Neuronal stem cell (in vitro differentiated cells): ENCODE measurements around the gene REPIN1.

Experiments used
- DNase-seq: peaks from one replicate; pipeline ENCODE4 v3.0.0-alpha.2; 2013; ENCODE audit warnings: low spot score
- H2AFZ ChIP-seq: one replicate; pipeline ENCODE4 v1.6.1; 2013; ENCODE audit warnings: mild to moderate bottlenecking, low read length, inconsistent platforms
- H2AK5ac ChIP-seq: 2 replicates; pipeline ENCODE4 v1.6.1; 2013; ENCODE audit warnings: low read depth, mild to moderate bottlenecking, inconsistent platforms, low read length, moderate library complexity, mixed read lengths
- H2BK120ac ChIP-seq: 2 replicates; pipeline ENCODE4 v1.6.1; 2013; ENCODE audit warnings: low read depth, mild to moderate bottlenecking, inconsistent platforms, low read length, moderate library complexity, mixed read lengths
- H2BK12ac ChIP-seq: one replicate; pipeline ENCODE4 v1.6.1; 2013; ENCODE audit warnings: low read length, inconsistent platforms
- H2BK15ac ChIP-seq: 2 replicates; pipeline ENCODE4 v1.6.1; 2013; ENCODE audit warnings: mild to moderate bottlenecking, low read length, inconsistent platforms, mixed read lengths
- H2BK5ac ChIP-seq: one replicate; pipeline ENCODE4 v1.6.1; 2013; ENCODE audit warnings: inconsistent platforms, mild to moderate bottlenecking, low read length, moderate library complexity
- H3K14ac ChIP-seq: one replicate; pipeline ENCODE4 v1.6.1; 2013; ENCODE audit warnings: low read length, inconsistent platforms
- H3K18ac ChIP-seq: 2 replicates; pipeline ENCODE4 v1.6.1; 2013; ENCODE audit warnings: low read length, inconsistent platforms
- H3K23ac ChIP-seq: 2 replicates; pipeline ENCODE4 v1.6.1; 2013; ENCODE audit warnings: low read depth, mild to moderate bottlenecking, mixed read lengths, low read length, inconsistent platforms; ENCODE audit not compliant: poor library complexity
- H3K27ac ChIP-seq: replicated peaks from 3 replicates; pipeline ENCODE4 v1.5.1; 2013; ENCODE audit warnings: low read length, inconsistent platforms
- H3K27me3 ChIP-seq, 3 experiments: 2 replicates each; pipeline ENCODE4 v1.6.1; 2013; ENCODE audit warnings: low read length in 3 of 3, mild to moderate bottlenecking in 2 of 3, inconsistent platforms in 1 of 3, low read depth in 1 of 3, mixed read lengths in 1 of 3, moderate library complexity in 1 of 3; ENCODE audit not compliant: control insufficient read depth in 3 of 3, insufficient read depth in 3 of 3
- H3K36me3 ChIP-seq, 2 donors: replicated peaks in 1 of 2; 2 replicates each; pipeline ENCODE4 v1.6.1; 2013; ENCODE audit warnings: low read length in 2 of 2; ENCODE audit not compliant: control insufficient read depth in 2 of 2, insufficient read depth in 2 of 2
- H3K4ac ChIP-seq: 2 replicates; pipeline ENCODE4 v1.6.1; 2013; ENCODE audit warnings: inconsistent platforms, mild to moderate bottlenecking, low read length, moderate library complexity
- H3K4me1 ChIP-seq, 2 donors: 1 replicate in 1 of 2; 2 replicates in 1 of 2; pipeline ENCODE4 v1.6.1; 2013; ENCODE audit warnings: low read length in 2 of 2, low read depth in 1 of 2; ENCODE audit not compliant: control insufficient read depth in 2 of 2, insufficient read depth in 1 of 2
- H3K4me2 ChIP-seq: one replicate; pipeline ENCODE4 v1.6.1; 2013; ENCODE audit warnings: mild to moderate bottlenecking, low read length, inconsistent platforms; ENCODE audit not compliant: insufficient read depth, poor library complexity, severe bottlenecking
- H3K4me3 ChIP-seq, 2 donors: 2 replicates each; pipeline ENCODE4 v1.5.1; 2013; ENCODE audit warnings: low read length in 2 of 2, mild to moderate bottlenecking in 2 of 2, inconsistent platforms in 1 of 2, moderate library complexity in 1 of 2
- H3K79me1 ChIP-seq: one replicate; pipeline ENCODE4 v1.6.1; 2013; ENCODE audit warnings: low read depth, mild to moderate bottlenecking, inconsistent platforms, low read length, moderate library complexity
- H3K9ac ChIP-seq: one replicate; pipeline ENCODE4 v1.6.1; 2013; ENCODE audit warnings: mild to moderate bottlenecking, low read depth, low read length, inconsistent platforms; ENCODE audit not compliant: poor library complexity
- H3K9me3 ChIP-seq, 2 donors: replicated peaks in 1 of 2; 2 replicates each; pipeline versions ENCODE3 to v1.6.1; 2013; ENCODE audit warnings: low read length in 2 of 2, mild to moderate bottlenecking in 2 of 2, inconsistent platforms in 1 of 2, low read depth in 1 of 2, mixed read lengths in 1 of 2, moderate library complexity in 1 of 2; ENCODE audit not compliant: control insufficient read depth in 2 of 2, insufficient read depth in 1 of 2
- H4K8ac ChIP-seq: one replicate; pipeline ENCODE4 v1.6.1; 2013; ENCODE audit warnings: low read depth, mild to moderate bottlenecking, inconsistent platforms, low read length, moderate library complexity
- H4K91ac ChIP-seq: one replicate; pipeline ENCODE4 v1.6.1; 2013; ENCODE audit warnings: low read length, low read depth, mild to moderate bottlenecking, inconsistent platforms; ENCODE audit not compliant: poor library complexity
- WGBS, 2 donors: extraction: QIAGEN DNeasy Blood & Tissue Kit; methylation state at CpG; one replicate each; pipeline ENCODE4 v1.1.7; 2013; ENCODE audit warnings: missing lambda C conversion rate in 2 of 2, mixed read lengths in 1 of 2; ENCODE audit not compliant: insufficient read length in 2 of 2, insufficient replicate concordance in 1 of 2; ENCODE audit errors: extremely low coverage in 2 of 2; 5-methylcytosine and 5-hydroxymethylcytosine counted together

REPIN1 gene

DNA sequence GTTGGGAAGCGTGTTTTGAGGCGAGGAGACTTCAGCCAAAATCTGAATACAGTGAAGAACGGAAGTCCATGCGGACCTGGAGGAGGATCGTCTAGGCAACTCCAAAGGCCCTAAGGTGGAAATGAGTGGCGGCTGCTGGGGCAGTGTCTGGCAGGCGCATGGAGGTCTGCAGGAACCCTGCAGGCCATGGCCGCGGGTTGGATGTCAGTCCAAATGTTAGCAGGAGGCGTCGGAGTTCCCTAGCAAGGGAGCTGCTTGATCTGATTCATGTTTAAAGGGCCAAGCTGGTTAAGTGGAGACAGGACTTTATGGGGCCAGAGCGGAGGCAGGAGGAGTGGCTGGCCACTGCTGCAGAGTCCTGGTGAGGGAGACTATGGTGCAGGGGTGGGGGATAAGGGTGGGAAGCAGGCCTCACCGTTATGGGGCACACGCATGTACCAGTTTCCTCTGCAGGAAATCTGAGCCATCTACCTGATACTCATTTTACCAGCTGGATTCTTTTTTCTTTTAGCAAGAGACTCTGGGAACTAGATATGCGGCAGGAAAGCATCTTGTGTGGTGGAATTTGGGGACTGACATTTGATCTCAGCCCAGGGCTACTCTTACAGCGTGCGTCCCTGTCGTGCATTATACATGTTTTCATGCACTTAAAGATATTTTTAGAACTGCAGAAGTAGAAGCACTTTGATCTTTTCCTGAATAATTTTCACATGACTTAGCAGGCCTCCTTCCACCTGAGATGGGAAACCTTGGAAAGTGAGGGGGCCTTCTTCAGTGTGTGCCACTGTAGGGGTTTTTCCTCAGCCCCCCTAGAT lies 6.6 kb upstream of the REPIN1 start:
- H2BK120ac ChIP-seq = peak overlapping the region; percentile 25
- H2AFZ ChIP-seq = peak overlapping the region; percentile 74
- H3K4me2 ChIP-seq = no peak overlapping the region
- peak overlapping the region; percentile 10 for H3K9ac ChIP-seq
- H3K27ac ChIP-seq = no peak overlapping the region
- no peaks in the 10 kb centered on the region for H3K79me1 ChIP-seq
- no peak overlapping the region for H2BK15ac ChIP-seq
- H3K4ac ChIP-seq = no peak overlapping the region
- no peaks in the 10 kb centered on the region for H3K36me3 ChIP-seq
- H3K4me3 ChIP-seq = no peak overlapping the region
- DNase-seq = no peak
- H3K23ac ChIP-seq = no peak overlapping the region
- no peak overlapping the region for H2BK5ac ChIP-seq
- WGBS, 2 donors = no CpG with 5 or more reads among the region's 18 CpGs
- H3K27me3 ChIP-seq = no peaks in the 10 kb centered on the region
- peak overlapping the region; percentile 73 for H2AK5ac ChIP-seq
- no peak overlapping the region for H4K8ac ChIP-seq
- H2BK12ac ChIP-seq = no peak overlapping the region
- H3K14ac ChIP-seq = no peak overlapping the region
- H3K9me3 ChIP-seq = no peaks in the 10 kb centered on the region
- peak overlapping the region; percentile 73 for H3K18ac ChIP-seq
- peaks cover 10 to 20% of the 10 kb centered on the region in 2 donors for H3K4me1 ChIP-seq
- H4K91ac ChIP-seq = no peak overlapping the region

GRCh38 chr7:150363370-150363769 lies 5.3 kb upstream of the REPIN1 start:
- no peak overlapping the region for H3K4me2 ChIP-seq
- no peak overlapping the region for H3K14ac ChIP-seq
- WGBS, 2 donors = no CpG with 5 or more reads among the region's 4 CpGs
- no peak overlapping the region for H4K91ac ChIP-seq
- DNase-seq = no peak
- no peak overlapping the region for H3K23ac ChIP-seq
- no peak overlapping the region for H2BK15ac ChIP-seq
- H3K4ac ChIP-seq = no peak overlapping the region
- no peak overlapping the region for H4K8ac ChIP-seq
- H2AK5ac ChIP-seq = peak overlapping the region; percentile 6
- H3K4me3 ChIP-seq = no peak overlapping the region
- H3K9me3 ChIP-seq = no peaks in the 10 kb centered on the region
- H3K36me3 ChIP-seq = no peaks in the 10 kb centered on the region
- no peaks in the 10 kb centered on the region for H3K79me1 ChIP-seq
- no peak overlapping the region for H2BK12ac ChIP-seq
- H3K27me3 ChIP-seq = no peaks in the 10 kb centered on the region
- no peak overlapping the region for H3K18ac ChIP-seq
- H3K4me1 ChIP-seq = peaks cover 10 to 24% of the 10 kb centered on the region in 2 donors
- H3K9ac ChIP-seq = no peak overlapping the region
- H2AFZ ChIP-seq = peak overlapping the region; percentile 13
- H3K27ac ChIP-seq = no peak overlapping the region
- no peak overlapping the region for H2BK120ac ChIP-seq
- H2BK5ac ChIP-seq = no peak overlapping the region

DNA sequence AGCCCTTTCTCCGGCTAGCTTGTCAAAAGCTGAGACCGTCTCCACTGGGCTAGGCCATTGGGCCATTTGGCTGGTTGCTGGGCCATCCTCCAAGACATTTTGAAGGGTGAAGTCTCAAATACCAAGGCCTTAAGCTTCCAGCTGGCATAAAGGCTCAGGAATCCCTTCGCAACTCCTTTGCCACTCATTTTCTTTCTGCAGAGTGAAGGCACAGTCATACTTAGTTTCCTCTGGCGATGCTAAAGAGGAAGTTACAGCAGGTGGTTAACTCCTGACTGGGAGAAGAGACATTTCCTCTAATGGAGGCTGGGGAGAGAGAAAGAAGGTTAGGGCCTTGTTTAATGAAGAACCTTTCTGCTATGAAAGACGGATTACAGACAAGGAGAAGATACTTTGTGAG lies 4.8 kb upstream of the REPIN1 start:
- H3K9ac ChIP-seq = no peak overlapping the region
- no peaks in the 10 kb centered on the region for H3K27me3 ChIP-seq
- peaks cover under 1% of the 10 kb centered on the region for H3K79me1 ChIP-seq
- no peak overlapping the region for H3K18ac ChIP-seq
- no peak overlapping the region for H3K27ac ChIP-seq
- WGBS, 2 donors = no CpG with 5 or more reads among the region's 5 CpGs
- no peak overlapping the region for H2BK15ac ChIP-seq
- no peaks in the 10 kb centered on the region for H3K36me3 ChIP-seq
- H3K9me3 ChIP-seq = no peaks in the 10 kb centered on the region
- no peak overlapping the region for H2BK12ac ChIP-seq
- no peak for DNase-seq
- no peak overlapping the region for H3K4me2 ChIP-seq
- H4K8ac ChIP-seq = no peak overlapping the region
- H3K4me1 ChIP-seq = peaks cover 10 to 24% of the 10 kb centered on the region in 2 donors
- H2BK120ac ChIP-seq = no peak overlapping the region
- no peak overlapping the region for H3K14ac ChIP-seq
- H3K4ac ChIP-seq = no peak overlapping the region
- peak overlapping the region; percentile 6 for H2AK5ac ChIP-seq
- no peak overlapping the region for H3K23ac ChIP-seq
- H2AFZ ChIP-seq = peak overlapping the region; percentile 13
- no peak overlapping the region for H2BK5ac ChIP-seq
- H4K91ac ChIP-seq = no peak overlapping the region
- no peak overlapping the region for H3K4me3 ChIP-seq

- no peak overlapping the region for H4K91ac ChIP-seq
- DNase-seq = no peak
- H3K36me3 ChIP-seq = peaks cover 5 to 8% of the 10 kb centered on the region in 2 donors
- peaks cover 17 to 30% of the 10 kb centered on the region in 2 donors for H3K4me1 ChIP-seq
- H2BK12ac ChIP-seq = no peak overlapping the region
- H3K27ac ChIP-seq = no peak overlapping the region
- H3K27me3 ChIP-seq = no peaks in the 10 kb centered on the region
- no CpG with 5 or more reads among the region's 10 CpGs for WGBS, 2 donors
- no peak overlapping the region for H3K14ac ChIP-seq
- no peak overlapping the region for H2BK120ac ChIP-seq
- H3K4ac ChIP-seq = no peak overlapping the region
- no peak overlapping the region for H2BK5ac ChIP-seq
- no peaks in the 10 kb centered on the region for H3K9me3 ChIP-seq
- no peak overlapping the region for H3K9ac ChIP-seq
- no peak overlapping the region for H4K8ac ChIP-seq
- no peak overlapping the region for H3K4me3 ChIP-seq
- H2BK15ac ChIP-seq = no peak overlapping the region
- peaks cover 2% of the 10 kb centered on the region for H3K79me1 ChIP-seq
- H3K23ac ChIP-seq = no peak overlapping the region
- H2AFZ ChIP-seq = no peak overlapping the region
- H3K18ac ChIP-seq = no peak overlapping the region
- no peak overlapping the region for H2AK5ac ChIP-seq
- H3K4me2 ChIP-seq = no peak overlapping the region
These were observed 3.4 kb upstream of the REPIN1 start for GRCh38 chr7:150365194-150365593.
